Neural cell (in vitro differentiated cells): Measurements from ENCODE around the gene FGGY. TPM values are rescaled to one million over a fixed set of nuclear protein-coding genes. Genes with fewer than 3 reads are reported as not detected.

Experiments
- H2AFZ ChIP-seq: fragments of 200-600, 300-800 bp; sonication (generic), shearing (Covaris generic); 2 replicates; pipeline ENCODE4 v1.6.0; 2014; ENCODE audit warnings: low read depth, mild to moderate bottlenecking, antibody characterized with exemption, low read length, moderate library complexity
- H3F3A ChIP-seq: fragments of 200-600 bp; shearing (Covaris generic); 2 replicates; pipeline ENCODE4 v1.6.1; 2016; ENCODE audit warnings: mild to moderate bottlenecking, moderate library complexity, mixed read lengths, antibody characterized with exemption, low read length; ENCODE audit not compliant: insufficient read depth, poor library complexity, severe bottlenecking
- H3K27ac ChIP-seq: fragments of 200-600, 300-800 bp; sonication (generic), shearing (Covaris generic); 2 replicates; pipeline ENCODE4 v1.5.1; 2014; ENCODE audit warnings: mild to moderate bottlenecking, low read length, moderate library complexity
- H3K27me3 ChIP-seq: fragments of 300-800, 200-600 bp; sonication (generic), shearing (Covaris generic); 2 replicates; pipeline ENCODE4 v1.6.0; 2014; ENCODE audit warnings: mild to moderate bottlenecking, low read depth, low read length, moderate library complexity; ENCODE audit not compliant: insufficient read depth
- H3K36me3 ChIP-seq: fragments of 300-800, 200-600 bp; sonication (generic), shearing (Covaris generic); 2 replicates; pipeline ENCODE4 v1.5.1; 2014; ENCODE audit warnings: mild to moderate bottlenecking, antibody characterized with exemption, low read length, moderate library complexity; ENCODE audit not compliant: insufficient read depth
- H3K4me2 ChIP-seq: fragments of 300-800, 200-600 bp; sonication (generic), shearing (Covaris generic); 2 replicates; pipeline ENCODE4 v1.6.0; 2014; ENCODE audit warnings: mild to moderate bottlenecking, low read length
- H3K4me3 ChIP-seq: fragments of 300-800, 200-600 bp; sonication (generic), shearing (Covaris generic); 2 replicates; pipeline ENCODE4 v1.5.1; 2014; ENCODE audit warnings: mild to moderate bottlenecking, low read length, moderate library complexity
- H3K79me2 ChIP-seq: fragments of 200-600 bp; shearing (Covaris generic); replicated peaks from 2 replicates; pipeline ENCODE4 v1.6.0; 2014; ENCODE audit warnings: mild to moderate bottlenecking, low read length, moderate library complexity; ENCODE audit not compliant: insufficient read depth
- H3K9ac ChIP-seq: fragments of 300-800, 200-600 bp; sonication (generic), shearing (Covaris generic); 2 replicates; pipeline ENCODE4 v1.6.1; 2016; ENCODE audit warnings: mild to moderate bottlenecking, low read length, mixed read lengths
- H3K9me2 ChIP-seq: fragments of 200-600 bp; shearing (Covaris generic); 2 replicates; pipeline ENCODE4 v1.6.1; 2016; ENCODE audit warnings: mild to moderate bottlenecking, low read length, mixed read lengths; ENCODE audit not compliant: insufficient read depth
- H3K9me3 ChIP-seq: fragments of 200-600, 300-800 bp; sonication (generic), shearing (Covaris generic); 2 replicates; pipeline ENCODE4 v1.6.1; 2016; ENCODE audit warnings: mild to moderate bottlenecking, mixed run types, low read length, moderate library complexity, mixed read lengths
- H4K20me1 ChIP-seq: fragments of 200-600 bp; shearing (Covaris generic); 2 replicates; pipeline ENCODE4 v1.6.1; 2016; ENCODE audit warnings: mild to moderate bottlenecking, mixed run types; ENCODE audit not compliant: insufficient read depth
- CTCF ChIP-seq: fragments of 450-650 bp; IDR thresholded peaks from 2 replicates; pipeline ENCODE4 v1.5.1; 2014; ENCODE audit warnings: antibody characterized with exemption, mild to moderate bottlenecking, moderate library complexity; ENCODE audit not compliant: poor library complexity, severe bottlenecking
- EP300 ChIP-seq: fragments of 450-650 bp; conservative IDR thresholded peaks from 2 replicates; pipeline ENCODE4 v1.6.1; 2014; ENCODE audit warnings: antibody characterized with exemption, mild to moderate bottlenecking, moderate library complexity; ENCODE audit not compliant: poor library complexity, severe bottlenecking
- EZH2 ChIP-seq: fragments of 200-600, 300-800 bp; shearing (Covaris generic), sonication (generic); IDR thresholded peaks from 2 replicates; pipeline ENCODE4 v1.6.1; 2014; ENCODE audit warnings: antibody characterized with exemption, low read length, borderline replicate concordance, mild to moderate bottlenecking; ENCODE audit not compliant: insufficient read depth, poor library complexity, severe bottlenecking
- MXI1 ChIP-seq: fragments of 450-650 bp; conservative IDR thresholded peaks from 2 replicates; pipeline ENCODE4 v1.6.1; 2014; ENCODE audit warnings: antibody characterized with exemption, mild to moderate bottlenecking; ENCODE audit not compliant: poor library complexity, severe bottlenecking
- POLR2AphosphoS5 ChIP-seq: IDR thresholded peaks from 2 replicates; pipeline ENCODE4 v1.6.1; 2012
- RAD21 ChIP-seq: fragments of 450-650 bp; conservative IDR thresholded peaks from 2 replicates; pipeline ENCODE4 v1.6.1; 2014; ENCODE audit warnings: antibody characterized with exemption, mild to moderate bottlenecking, moderate library complexity
- REST ChIP-seq: IDR thresholded peaks from 2 replicates; pipeline ENCODE4 v1.6.1; 2012; ENCODE audit warnings: borderline replicate concordance
- SMC3 ChIP-seq: fragments of 450-650 bp; conservative IDR thresholded peaks from 2 replicates; pipeline ENCODE4 v1.6.1; 2014; ENCODE audit warnings: antibody characterized with exemption, mild to moderate bottlenecking, moderate library complexity; ENCODE audit not compliant: poor library complexity
- TAF1 ChIP-seq: IDR thresholded peaks from 2 replicates; pipeline ENCODE4 v1.6.1; 2012; ENCODE audit warnings: low read depth
- polyA plus RNA-seq: library from polyadenylated mRNA; depleted of rRNA; stranded (reverse); fragments of >200 nt; gene quantifications from 2 replicates; pipeline ENCODE4 v1.2.3, GENCODE V29; 2014

The FGGY gene
- polyA plus RNA-seq, 1 donor from 2014 or later: 7.4 TPM

- Histone ChIP-seq H3K36me3 (no peaks in the 10 kb centered on the region), H2AFZ (no peak overlapping the region), H3K4me3 (no peak overlapping the region), H3K27me3 (no peaks in the 10 kb centered on the region), H3K79me2 (no peaks in the 10 kb centered on the region), H3K9me3 (no peaks in the 10 kb centered on the region), H3K27ac (no peak overlapping the region), H4K20me1 (no peaks in the 10 kb centered on the region), H3K9me2 (no peaks in the 10 kb centered on the region), H3K4me2 (no peak overlapping the region), H3F3A (no peaks in the 10 kb centered on the region), H3K9ac (no peak overlapping the region)
- TF ChIP-seq REST: no peak
- TF ChIP-seq MXI1: no peak
- TF ChIP-seq RAD21: no peak
- no peak for TF ChIP-seq EP300
- TF ChIP-seq EZH2: no peak
- TF ChIP-seq POLR2AphosphoS5: no peak
- no peak for TF ChIP-seq CTCF
- no peak for TF ChIP-seq TAF1
- no peak for TF ChIP-seq SMC3
Measured at GRCh38 chr1:59506952-59507351, 210.1 kb downstream of the FGGY start.

GRCh38 chr1:59509341-59509875 is 212.5 kb downstream of the FGGY start:
- Histone ChIP-seq H3K27me3 (no peaks in the 10 kb centered on the region), H3F3A (no peaks in the 10 kb centered on the region), H3K27ac (no peak overlapping the region), H3K4me3 (no peak overlapping the region), H3K4me2 (no peak overlapping the region), H3K9me2 (no peaks in the 10 kb centered on the region), H3K9me3 (no peaks in the 10 kb centered on the region), H4K20me1 (no peaks in the 10 kb centered on the region), H3K79me2 (no peaks in the 10 kb centered on the region), H3K9ac (no peak overlapping the region), H3K36me3 (no peaks in the 10 kb centered on the region), H2AFZ (no peak overlapping the region)
- TF ChIP-seq TAF1 (no peak), REST (no peak), EP300 (no peak), RAD21 (no peak), SMC3 (no peak), EZH2 (no peak), CTCF (no peak), POLR2AphosphoS5 (no peak), MXI1 (no peak)
